CD4-positive, CD25-positive, alpha-beta regulatory T cell (primary cell): Measurements from ENCODE around the gene ADORA2A. TPM values are rescaled to one million over a fixed set of nuclear protein-coding genes. Genes with fewer than 3 reads are reported as not detected.

Experiments
- ATAC-seq, 2 donors: fragments of 150-1000 bp; cut with Tn5 transposase; one replicate each; pipeline ENCODE4 v1.10.0; 2021; ENCODE audit warnings: low read depth in 2 of 2, moderate number of reproducible peaks in 2 of 2, moderate library complexity in 1 of 2
- DNase-seq, 3 donors: peaks; one replicate each; pipeline versions ENCODE4 v3.0.0 to v3.0.0-alpha.2; 2012 to 2022; ENCODE audit warnings: mixed read lengths in 1 of 3
- H3K27ac ChIP-seq: one replicate; pipeline ENCODE4 v1.7.0; 2013; ENCODE audit warnings: mild to moderate bottlenecking, low read length; ENCODE audit not compliant: insufficient read depth, poor library complexity, severe bottlenecking
- H3K27me3 ChIP-seq: one replicate; pipeline ENCODE4 v1.7.0; 2013; ENCODE audit warnings: low read length; ENCODE audit not compliant: control insufficient read depth, insufficient read depth
- H3K36me3 ChIP-seq: one replicate; pipeline ENCODE4 v1.7.0; 2013; ENCODE audit warnings: mild to moderate bottlenecking, low read length, moderate library complexity; ENCODE audit not compliant: control insufficient read depth, insufficient read depth
- H3K4me1 ChIP-seq: 2 replicates; pipeline ENCODE4 v1.7.0; 2013; ENCODE audit warnings: mild to moderate bottlenecking, low read length; ENCODE audit not compliant: insufficient read depth, control insufficient read depth, poor library complexity, severe bottlenecking
- H3K4me3 ChIP-seq: one replicate; pipeline ENCODE4 v1.7.0; 2013; ENCODE audit warnings: low read depth, mild to moderate bottlenecking, low read length, moderate library complexity
- H3K9me3 ChIP-seq, 2 experiments: 1 replicate in 1 of 2; 2 replicates in 1 of 2; pipeline ENCODE4 v1.7.0; 2013; ENCODE audit warnings: low read length in 2 of 2, mild to moderate bottlenecking in 1 of 2, moderate library complexity in 1 of 2; ENCODE audit not compliant: control insufficient read depth in 2 of 2
- H3K27ac Mint-ChIP-seq, 3 donors: one replicate each; pipeline ENCODE4 v1.8.0; 2020 to 2022; ENCODE audit warnings: mild to moderate bottlenecking in 3 of 3, mixed read lengths in 3 of 3, moderate library complexity in 2 of 3
- H3K27me3 Mint-ChIP-seq: one replicate; pipeline ENCODE4 v1.8.0; 2022; ENCODE audit warnings: mild to moderate bottlenecking, mixed read lengths
- H3K36me3 Mint-ChIP-seq: one replicate; pipeline ENCODE4 v1.8.0; 2020; ENCODE audit warnings: mixed read lengths
- H3K4me1 Mint-ChIP-seq, 4 donors: one replicate each; pipeline ENCODE4 v1.8.0; 2020 to 2022; ENCODE audit warnings: mixed read lengths in 4 of 4, mild to moderate bottlenecking in 1 of 4
- H3K4me3 Mint-ChIP-seq, 4 donors: one replicate each; pipeline ENCODE4 v1.8.0; 2020 to 2022; ENCODE audit warnings: mild to moderate bottlenecking in 4 of 4, mixed read lengths in 4 of 4, moderate library complexity in 3 of 4
- H3K9me3 Mint-ChIP-seq, 7 donors: one replicate each; pipeline ENCODE4 v1.8.0; 2020 to 2022; ENCODE audit warnings: mixed read lengths in 7 of 7, mild to moderate bottlenecking in 3 of 7, moderate library complexity in 2 of 7
- polyA plus RNA-seq, 4 donors: library from polyadenylated mRNA; unstranded; fragments of 300-500 nt; fragmentation: Illumina TruSeq; gene quantifications; one replicate each; pipeline ENCODE4 v1.2.3, GENCODE V29; 2021
- total RNA-seq: library from RNA; stranded (reverse); gene quantifications from one replicate; pipeline ENCODE4 v1.2.3, GENCODE V29; 2022

ADORA2A gene
- total and polyA plus RNA-seq, 5 donors from 2014 or later: 31.2 to 101 (median 91.8) TPM

DNA sequence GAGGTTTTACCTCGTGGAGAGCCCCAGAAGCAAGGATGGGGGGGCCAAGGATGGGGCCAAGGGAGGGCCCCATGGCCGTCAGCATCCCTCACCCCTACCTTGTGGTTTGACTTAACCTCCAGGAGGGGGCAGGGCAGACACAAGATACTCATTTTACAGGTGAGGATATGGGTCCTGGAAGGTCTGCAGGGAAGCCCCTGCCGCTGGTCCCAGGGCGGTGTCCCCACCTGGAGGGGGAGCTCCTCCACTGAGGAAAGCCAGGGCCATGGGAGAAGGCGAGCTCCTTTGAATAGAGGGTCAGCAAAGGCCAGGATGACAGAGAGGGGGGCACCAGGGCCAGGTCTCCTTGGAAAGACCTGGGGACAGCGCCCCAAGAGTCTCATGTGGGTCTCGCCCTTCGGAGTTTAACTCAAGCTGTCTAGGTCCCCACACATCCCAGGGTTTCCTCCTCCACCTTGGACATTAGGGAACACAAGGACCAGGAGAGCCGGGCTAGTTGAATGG, 5.9 kb upstream of the ADORA2A start:
- H3K4me1 ChIP-seq: peaks cover 36% of the 10 kb centered on the region
- H3K27me3 Mint-ChIP-seq: peaks cover 5% of the 10 kb centered on the region
- DNase-seq (peak; percentile 16 to 62 (median 49)), ATAC-seq (peak; percentile 48 to 50)
- no peaks in the 10 kb centered on the region for H3K9me3 ChIP-seq
- H3K36me3 Mint-ChIP-seq: no peaks in the 10 kb centered on the region
- H3K27ac ChIP-seq: no peak overlapping the region
- no peak overlapping the region for H3K4me3 ChIP-seq
- peaks cover 0 to 2% (median 0%) of the 10 kb centered on the region in 7 donors for H3K9me3 Mint-ChIP-seq
- peak overlapping the region; percentile 66 to 78 (median 68) for H3K4me3 Mint-ChIP-seq
- H3K36me3 ChIP-seq: no peaks in the 10 kb centered on the region
- peak overlapping the region; percentile 73 to 89 (median 83) for H3K27ac Mint-ChIP-seq
- no peaks in the 10 kb centered on the region for H3K27me3 ChIP-seq
- peaks cover 0 to 29% (median 15%) of the 10 kb centered on the region in 4 donors for H3K4me1 Mint-ChIP-seq

- Histone ChIP-seq H3K36me3 (no peaks in the 10 kb centered on the region), H3K27me3 (no peaks in the 10 kb centered on the region), H3K4me1 (peaks cover 43% of the 10 kb centered on the region), H3K9me3 (no peaks in the 10 kb centered on the region), H3K4me3 (no peak overlapping the region), H3K27ac (no peak overlapping the region)
- H3K4me3 Mint-ChIP-seq: peak overlapping the region; percentile 70 to 86 (median 85)
- DNase-seq (no peak), ATAC-seq (no peak)
- H3K27me3 Mint-ChIP-seq: peaks cover 5% of the 10 kb centered on the region
- H3K9me3 Mint-ChIP-seq: peaks cover 0 to 2% (median 0%) of the 10 kb centered on the region in 7 donors
- H3K27ac Mint-ChIP-seq: peak overlapping the region in 2 of 3 donors; percentile 56 to 92
- peaks cover 0 to 36% (median 18%) of the 10 kb centered on the region in 4 donors for H3K4me1 Mint-ChIP-seq
- H3K36me3 Mint-ChIP-seq: no peaks in the 10 kb centered on the region
These were observed 5.2 kb upstream of the ADORA2A start for GRCh38 chr22:24422102-24422665.

- Histone ChIP-seq H3K9me3 (no peaks in the 10 kb centered on the region), H3K27ac (no peak overlapping the region), H3K4me1 (peaks cover 56% of the 10 kb centered on the region), H3K4me3 (no peak overlapping the region), H3K36me3 (no peaks in the 10 kb centered on the region), H3K27me3 (no peaks in the 10 kb centered on the region)
- DNase-seq: peak in 2 of 3 donors; percentile 55 to 59
- Mint-ChIP-seq H3K36me3 (no peaks in the 10 kb centered on the region), H3K27me3 (peaks cover 8% of the 10 kb centered on the region), H3K4me3 (peak overlapping the region; percentile 51 to 86 (median 77)), H3K4me1 (peaks cover 5 to 46% (median 27%) of the 10 kb centered on the region in 4 donors), H3K9me3 (peaks cover 0 to 2% (median 0%) of the 10 kb centered on the region in 7 donors), H3K27ac (no peak overlapping the region)
- peak in 1 of 2 donors; percentile 10 for ATAC-seq
These were observed 3.8 kb upstream of the ADORA2A start for GRCh38 chr22:24423519-24424000.

DNA sequence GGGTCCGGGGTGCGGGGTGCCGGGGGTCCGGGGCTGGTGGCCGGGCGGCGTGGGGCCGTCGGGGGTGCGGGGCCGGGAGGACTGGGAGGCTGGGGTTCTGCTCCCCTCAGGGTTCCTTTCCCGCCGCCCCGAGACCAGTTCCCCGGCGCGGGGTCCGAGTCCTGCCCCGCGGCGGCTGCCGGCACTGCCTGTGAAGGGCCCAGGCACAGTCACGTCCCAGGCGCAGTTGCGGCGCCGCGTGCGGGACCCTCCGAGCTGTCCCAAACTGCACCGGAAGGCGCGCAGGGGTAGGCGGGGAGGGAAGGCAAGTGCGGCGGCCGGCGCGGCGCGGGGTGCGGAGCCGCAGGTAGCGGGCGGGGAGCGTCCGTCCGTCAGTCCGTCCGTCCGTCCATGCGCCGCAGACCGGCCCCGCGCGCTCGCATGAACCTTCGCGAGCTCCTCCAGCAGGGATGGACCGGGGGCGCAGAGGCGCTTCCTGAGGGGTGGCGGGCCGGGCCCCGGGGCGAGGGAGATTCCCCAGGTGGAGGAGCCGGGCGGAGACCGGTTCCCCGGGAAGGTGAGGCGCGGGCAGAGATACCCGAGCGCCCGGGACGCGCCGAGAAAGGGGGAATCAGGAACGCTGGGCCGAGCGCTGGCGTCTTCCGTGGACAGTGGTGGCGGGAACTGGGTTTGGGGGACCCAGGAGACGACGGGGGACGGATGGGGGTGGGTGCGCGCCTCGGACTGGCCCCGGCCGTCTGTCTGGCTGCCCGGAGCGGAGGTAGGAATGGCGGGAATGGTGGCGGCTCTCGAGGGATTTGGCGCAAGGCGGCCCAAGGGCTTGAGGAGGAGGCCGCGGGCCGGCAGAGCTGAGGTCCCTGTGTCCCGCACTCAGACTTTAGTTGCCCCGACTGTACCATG, 3.1 kb upstream of the ADORA2A start:
- H3K27ac Mint-ChIP-seq: peak overlapping the region in 2 of 3 donors; percentile 54 to 67
- H3K36me3 Mint-ChIP-seq: no peaks in the 10 kb centered on the region
- H3K4me1 ChIP-seq: peaks cover 63% of the 10 kb centered on the region
- peak overlapping the region in 3 of 4 donors; percentile 72 to 87 (median 80) for H3K4me3 Mint-ChIP-seq
- peaks cover 0 to 2% (median 0%) of the 10 kb centered on the region in 7 donors for H3K9me3 Mint-ChIP-seq
- peaks cover 6 to 53% (median 33%) of the 10 kb centered on the region in 4 donors for H3K4me1 Mint-ChIP-seq
- H3K27me3 Mint-ChIP-seq: peaks cover 8% of the 10 kb centered on the region
- peak overlapping the region; percentile 97 for H3K27ac ChIP-seq
- H3K36me3 ChIP-seq: no peaks in the 10 kb centered on the region
- no peak overlapping the region for H3K4me3 ChIP-seq
- H3K27me3 ChIP-seq: no peaks in the 10 kb centered on the region
- ATAC-seq: no peak
- peak; percentile 30 to 58 (median 53) for DNase-seq
- no peaks in the 10 kb centered on the region for H3K9me3 ChIP-seq

GRCh38 chr22:24424901-24425775, 2.3 kb upstream of the ADORA2A start:
- H3K36me3 ChIP-seq: no peaks in the 10 kb centered on the region
- Mint-ChIP-seq H3K27ac (peak overlapping the region; percentile 92 to 99 (median 96)), H3K4me1 (peaks cover 6 to 62% (median 36%) of the 10 kb centered on the region in 4 donors), H3K4me3 (peak overlapping the region; percentile 91 to 98 (median 96)), H3K36me3 (no peaks in the 10 kb centered on the region), H3K9me3 (no peaks in the 10 kb centered on the region), H3K27me3 (peaks cover 8% of the 10 kb centered on the region)
- peaks cover 72% of the 10 kb centered on the region for H3K4me1 ChIP-seq
- no peak for ATAC-seq
- DNase-seq: no peak
- no peak overlapping the region for H3K4me3 ChIP-seq
- H3K27ac ChIP-seq: peak overlapping the region; percentile 97
- no peaks in the 10 kb centered on the region for H3K27me3 ChIP-seq
- no peaks in the 10 kb centered on the region for H3K9me3 ChIP-seq

DNA sequence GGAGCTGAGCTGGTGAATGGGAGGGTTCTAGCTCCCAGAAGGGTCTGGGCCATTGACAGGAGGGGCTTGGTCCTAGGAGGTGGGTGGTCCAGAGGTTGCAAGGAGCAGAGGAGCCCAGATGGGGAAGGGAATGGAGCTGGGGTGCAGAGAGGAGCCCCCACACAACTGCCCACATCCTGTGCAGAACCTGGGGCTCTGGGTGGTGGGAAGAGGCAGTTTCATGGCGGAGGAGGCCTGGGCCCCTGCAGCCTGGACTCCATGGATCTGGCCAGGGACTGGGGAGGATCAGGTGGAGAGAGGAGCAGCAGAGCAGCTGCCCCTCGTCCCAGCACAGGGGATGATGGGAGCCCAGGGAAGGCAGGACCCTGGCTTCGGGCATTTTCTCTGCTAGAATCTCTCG, 963 bp upstream of the ADORA2A start:
- H3K36me3 ChIP-seq: no peaks in the 10 kb centered on the region
- Mint-ChIP-seq H3K4me3 (peak overlapping the region; percentile 91 to 98 (median 96)), H3K36me3 (peaks cover 2% of the 10 kb centered on the region), H3K27me3 (peaks cover 8% of the 10 kb centered on the region), H3K4me1 (peaks cover 6 to 71% (median 39%) of the 10 kb centered on the region in 4 donors), H3K9me3 (no peaks in the 10 kb centered on the region), H3K27ac (peak overlapping the region; percentile 92 to 99 (median 96))
- peak overlapping the region; percentile 97 for H3K27ac ChIP-seq
- H3K4me1 ChIP-seq: peaks cover 82% of the 10 kb centered on the region
- H3K9me3 ChIP-seq: no peaks in the 10 kb centered on the region
- DNase-seq (no peak), ATAC-seq (no peak)
- no peaks in the 10 kb centered on the region for H3K27me3 ChIP-seq
- H3K4me3 ChIP-seq: peak overlapping the region; percentile 47
